G401 (cell line): ENCODE data around the gene RNU5B-1. TPM values are rescaled to one million over a fixed set of nuclear protein-coding genes. Genes with fewer than 3 reads are reported as not detected.
"Not testable (repeated sequence)": the region's sequence is repeated elsewhere in the genome, so short reads cannot be mapped to it uniquely, and the experiment has no call there.

Experiments used
- DNase-seq: peaks from one replicate; pipeline ENCODE4 v3.0.0-alpha.2; 2015; ENCODE audit warnings: low spot score
- in situ Hi-C: cut with HindIII; loops from 2 replicates; pipeline ENCODE4 v1.10.0; 2016; ENCODE audit warnings: low sequenced_read_pairs, mixed read lengths
- total RNA-seq: library from RNA; depleted of rRNA; stranded (reverse); fragments of >200 nt; shearing (Covaris generic); gene quantifications from 2 replicates; pipeline ENCODE4 v1.2.3, GENCODE V29; 2014; rRNA removed

The RNU5B-1 gene
- total RNA-seq, 1 experiment from 2014 or later: not detected

DNA sequence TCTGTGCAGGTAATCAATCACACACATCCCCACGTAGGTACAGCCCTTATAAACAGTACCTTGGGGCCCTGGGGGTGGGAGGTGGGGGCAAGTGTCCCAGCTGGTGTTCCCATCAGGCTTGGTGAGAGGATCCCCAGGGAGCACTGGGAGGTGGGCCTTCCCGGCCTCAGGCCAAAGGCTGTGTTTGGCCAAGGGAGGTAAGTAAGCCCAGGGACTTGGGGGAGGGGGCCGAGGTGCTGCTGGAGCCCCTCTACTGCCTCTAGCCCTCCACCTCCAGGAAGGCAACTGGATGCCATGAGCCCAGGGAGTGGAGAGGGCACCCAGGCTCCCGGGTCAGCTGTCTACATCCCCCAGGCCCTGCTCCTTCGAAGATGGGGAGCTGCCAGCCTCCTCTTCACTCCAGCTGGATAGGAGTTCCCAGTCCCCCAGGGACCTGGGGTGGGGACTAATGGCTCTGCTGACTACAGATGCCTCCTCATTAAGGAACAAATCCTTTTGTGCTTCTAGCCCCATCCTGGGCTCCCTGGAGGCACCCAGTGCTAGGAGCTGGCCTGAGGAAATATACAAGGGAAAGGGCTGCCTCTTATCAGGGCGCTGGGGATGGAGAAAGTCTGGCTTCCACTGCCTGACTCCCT lies 33.1 kb downstream of the RNU5B-1 start:
- DNase-seq: no peak
- in situ Hi-C loops: no loop called here

DNA sequence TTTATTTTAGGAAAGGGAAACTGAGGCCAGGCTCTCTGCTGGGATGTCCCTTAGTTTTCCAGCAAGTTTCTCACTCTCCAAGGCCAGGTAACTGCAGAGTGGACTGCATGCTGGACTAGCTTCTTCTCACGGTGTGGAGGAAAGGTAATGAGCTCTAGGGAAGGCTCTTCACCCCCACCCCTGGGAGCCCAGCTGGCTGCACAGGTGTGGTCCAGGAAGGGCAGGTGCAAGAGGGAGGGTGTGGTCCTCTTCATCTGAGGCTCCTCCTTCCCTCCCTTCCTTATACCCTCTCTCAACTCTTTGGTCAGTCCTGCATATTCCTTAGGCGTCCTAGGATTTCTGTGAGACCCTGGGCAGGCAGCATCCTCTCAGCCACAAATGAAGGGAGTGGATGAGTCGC lies 33.9 kb downstream of the RNU5B-1 start:
- in situ Hi-C loops: no loop called here
- no peak for DNase-seq

DNA sequence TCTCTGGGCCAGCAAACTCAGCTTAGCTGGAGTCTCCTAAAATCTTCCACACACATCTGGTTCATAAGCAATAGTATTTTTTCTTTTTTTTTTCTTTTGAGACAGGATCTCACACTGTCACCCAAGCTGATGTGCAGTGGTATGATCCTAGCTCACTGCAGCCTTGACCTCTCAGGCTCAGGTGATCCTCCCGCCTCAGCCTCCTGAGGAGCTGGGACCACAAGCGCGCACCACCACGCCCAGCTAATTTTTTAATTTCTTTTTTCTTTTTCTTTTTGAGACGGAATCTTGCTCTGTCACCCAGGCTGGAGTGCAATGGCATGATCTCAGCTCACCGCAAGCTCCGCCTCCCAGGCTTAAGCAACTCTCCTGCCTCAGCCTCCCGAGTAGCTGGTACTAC lies 34.3 kb downstream of the RNU5B-1 start:
- DNase-seq: no peak
- in situ Hi-C loops: no loop called here

DNA sequence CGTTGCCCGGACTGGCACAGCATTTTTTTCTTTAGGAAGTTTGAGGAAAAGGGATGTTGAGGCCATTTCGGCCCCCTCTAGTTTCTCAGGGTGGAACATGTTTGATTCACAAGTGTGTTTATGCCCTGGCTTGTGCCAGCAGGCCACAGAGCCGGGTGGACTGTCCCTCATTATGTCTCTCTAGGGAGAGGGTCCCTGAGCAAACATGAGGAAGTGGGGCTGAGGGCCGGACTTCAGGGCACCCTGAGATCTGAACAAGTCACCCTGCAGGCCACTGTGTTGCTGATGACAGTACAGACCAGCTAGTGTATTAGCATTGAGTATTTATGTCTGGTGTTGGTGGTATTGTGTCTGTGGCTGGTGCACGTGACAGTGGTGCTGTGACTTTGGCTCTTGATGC lies 34.9 kb downstream of the RNU5B-1 start:
- no peak for DNase-seq
- in situ Hi-C loops: no loop called here

DNA sequence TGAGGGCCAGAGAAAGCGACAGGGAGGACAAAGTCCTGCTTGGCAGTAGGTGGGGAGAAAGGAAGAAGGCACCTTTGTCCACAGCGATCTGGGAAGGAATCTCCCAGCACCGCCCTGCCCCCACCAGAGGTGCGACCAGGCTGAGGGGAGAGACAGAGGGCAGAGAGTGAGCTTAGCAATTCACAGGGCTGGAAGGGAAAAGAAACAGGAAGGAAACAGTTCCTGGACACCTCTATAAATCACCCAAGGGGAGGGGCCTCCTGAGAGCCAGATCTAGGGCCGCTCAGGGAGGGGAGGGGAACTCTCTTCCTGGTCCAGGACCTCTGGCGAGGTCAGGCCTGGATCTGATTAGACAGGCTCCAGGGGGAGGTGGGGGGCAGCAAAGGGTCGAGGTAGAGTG lies 35.4 kb downstream of the RNU5B-1 start:
- no peak for DNase-seq
- in situ Hi-C loops: no loop called here

DNA sequence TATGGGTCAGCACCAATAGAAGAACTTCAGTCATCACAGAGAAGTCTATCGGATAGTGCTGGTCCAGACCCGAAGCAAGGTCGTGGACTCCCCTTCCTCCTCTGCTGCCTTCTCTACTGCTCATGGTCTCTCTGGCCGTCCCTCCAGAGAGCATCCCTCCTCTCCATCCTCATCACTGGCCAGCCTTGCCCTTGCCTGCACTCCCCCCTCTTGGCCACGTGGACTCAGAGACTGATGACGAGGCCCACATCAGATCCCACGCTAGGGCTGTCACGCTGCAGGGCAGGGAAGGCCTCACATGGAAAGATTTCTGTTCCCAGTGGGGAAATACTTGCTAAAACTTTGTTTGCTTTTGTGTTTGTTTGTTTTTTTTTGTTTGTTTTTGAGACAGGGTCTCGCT lies 38.0 kb downstream of the RNU5B-1 start:
- DNase-seq: no peak
- in situ Hi-C loops: no loop called here

DNA sequence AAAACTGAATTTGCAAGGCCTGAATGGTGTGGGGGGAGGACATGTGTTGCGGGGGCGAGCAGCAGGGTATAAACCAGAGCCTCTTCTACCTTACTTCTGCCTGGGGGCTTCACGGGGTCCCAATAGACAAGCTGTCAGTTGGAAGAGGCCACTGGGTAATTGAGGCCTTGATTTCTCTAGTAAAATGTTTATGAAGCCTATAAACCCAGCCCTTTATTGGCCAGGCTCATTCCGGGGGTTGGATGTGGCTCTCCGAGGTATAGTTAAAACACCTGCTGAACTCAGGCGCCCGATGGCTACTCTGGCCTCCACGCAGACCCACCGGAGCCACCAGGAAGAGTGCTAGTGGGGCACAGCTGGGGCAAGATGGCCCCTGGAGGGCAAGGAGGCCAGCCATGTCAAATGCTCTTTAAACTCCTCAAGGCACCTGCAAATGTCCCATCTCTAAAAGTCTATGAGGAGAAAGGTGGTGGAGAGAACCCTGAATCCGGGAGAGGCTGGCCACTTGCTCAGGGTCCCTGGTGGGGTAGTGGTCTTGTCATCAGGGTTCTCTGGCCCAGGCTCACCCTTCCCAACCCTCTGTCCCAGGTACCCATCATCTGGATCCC lies 39.0 kb downstream of the RNU5B-1 start:
- DNase-seq: no peak
- in situ Hi-C loops: no loop called here

DNA sequence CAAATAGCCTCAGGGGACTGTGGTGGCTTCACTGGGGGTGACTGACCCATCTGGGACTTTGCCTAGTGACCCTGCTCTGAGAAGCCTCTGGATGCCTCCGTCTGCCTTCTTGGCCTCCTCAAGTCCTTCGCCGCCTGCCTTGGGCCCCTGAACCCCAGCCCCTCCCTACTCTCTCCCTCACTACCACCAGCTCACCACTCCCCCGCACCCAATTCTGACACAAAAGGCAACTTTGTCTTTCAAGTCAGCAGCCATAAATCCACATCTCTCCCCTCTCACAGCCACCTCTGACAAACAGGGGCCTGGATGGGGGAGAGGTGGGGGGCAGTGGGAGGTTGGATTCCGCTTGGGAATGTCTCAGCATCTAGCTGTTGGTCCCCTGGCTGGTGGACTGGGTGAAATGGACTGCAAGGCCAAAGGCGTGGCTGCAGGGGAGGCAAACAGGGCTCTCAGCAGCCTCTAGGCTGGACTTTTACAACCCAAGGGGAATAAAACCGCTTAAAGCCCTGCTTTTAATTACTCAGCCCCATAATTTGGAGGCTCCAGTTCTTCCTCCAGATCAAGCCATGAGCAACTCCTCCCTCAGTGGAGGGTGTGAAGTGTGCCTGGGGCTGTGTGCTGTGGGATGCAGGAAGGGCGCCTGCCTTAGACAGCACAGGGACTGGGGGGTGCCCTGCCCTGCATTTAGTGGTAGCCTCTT lies 39.9 kb downstream of the RNU5B-1 start:
- DNase-seq: no peak
- in situ Hi-C loops: no loop called here

DNA sequence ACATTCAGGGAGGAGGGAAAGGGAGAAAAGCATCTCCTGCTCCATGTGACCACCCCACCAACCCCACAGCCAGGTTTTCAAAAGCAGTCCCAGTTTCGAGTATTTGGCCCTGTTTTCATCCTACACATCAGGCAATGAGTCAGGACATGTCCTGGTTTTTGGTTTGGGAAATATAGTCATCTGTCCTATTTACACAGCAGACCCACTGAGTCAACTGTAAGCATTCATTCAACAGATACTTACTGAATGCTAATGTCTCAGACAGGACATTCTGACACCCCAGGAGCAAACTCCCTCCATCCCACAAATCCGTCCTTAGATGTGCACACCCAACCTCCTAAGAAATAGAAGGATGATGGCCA lies 40.4 kb downstream of the RNU5B-1 start:
- no peak for DNase-seq
- in situ Hi-C loops: no loop called here

DNA sequence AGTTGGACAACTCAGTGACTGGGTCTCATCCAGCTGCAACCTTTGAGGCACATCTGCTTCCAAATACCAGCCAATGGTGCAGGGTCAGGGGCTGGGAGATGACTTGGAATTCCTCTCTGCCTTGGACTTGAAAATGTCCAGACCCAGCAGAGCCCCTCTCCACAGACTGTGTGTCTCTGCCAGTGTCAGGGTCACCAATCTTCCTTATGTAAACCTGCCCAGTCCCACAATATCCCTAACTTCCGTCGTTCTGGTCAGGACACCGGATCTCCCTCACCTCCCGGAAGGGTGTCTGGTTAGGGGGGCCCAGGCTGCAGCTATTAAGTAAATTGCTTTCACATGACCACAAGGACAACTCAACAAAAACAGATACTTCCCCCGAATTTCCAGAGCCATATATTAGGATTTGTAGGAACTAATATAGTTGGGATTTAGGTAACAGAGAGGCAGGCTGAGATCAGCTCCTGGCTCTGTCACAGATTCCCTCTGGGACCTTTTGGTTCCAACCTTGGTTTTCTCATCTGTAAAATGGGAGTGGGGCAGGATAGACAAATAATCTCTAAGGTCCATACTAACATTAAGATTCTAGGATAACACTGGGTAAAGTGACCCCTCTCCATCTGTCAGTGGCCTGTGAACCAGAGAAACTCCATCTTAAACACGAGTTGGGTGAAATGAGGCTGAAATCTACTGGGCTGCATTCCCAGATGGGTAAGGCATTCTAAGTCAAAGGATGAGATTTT lies 42.5 kb downstream of the RNU5B-1 start:
- in situ Hi-C loops: no loop called here
- no peak for DNase-seq

DNA sequence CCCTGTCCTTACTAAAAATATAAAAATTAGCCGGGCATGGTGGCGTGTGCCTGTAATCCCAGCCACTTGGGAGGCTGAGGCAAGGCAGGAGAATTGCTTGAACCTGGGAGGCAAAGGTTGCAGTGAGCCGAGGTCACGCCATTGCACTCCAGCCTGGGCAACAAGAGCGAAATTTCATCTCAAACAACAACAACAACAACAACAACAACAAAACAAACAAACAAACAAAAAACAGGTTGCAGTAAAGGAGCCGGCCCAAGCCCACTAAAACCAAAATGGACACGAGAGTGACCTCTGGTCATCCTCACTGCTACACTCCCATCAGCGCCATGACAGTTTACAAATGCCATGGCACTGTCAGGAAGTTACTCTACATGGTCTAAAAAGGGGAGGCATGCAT lies 43.3 kb downstream of the RNU5B-1 start:
- in situ Hi-C loops, DNase-seq: not testable (repeated sequence)

DNA sequence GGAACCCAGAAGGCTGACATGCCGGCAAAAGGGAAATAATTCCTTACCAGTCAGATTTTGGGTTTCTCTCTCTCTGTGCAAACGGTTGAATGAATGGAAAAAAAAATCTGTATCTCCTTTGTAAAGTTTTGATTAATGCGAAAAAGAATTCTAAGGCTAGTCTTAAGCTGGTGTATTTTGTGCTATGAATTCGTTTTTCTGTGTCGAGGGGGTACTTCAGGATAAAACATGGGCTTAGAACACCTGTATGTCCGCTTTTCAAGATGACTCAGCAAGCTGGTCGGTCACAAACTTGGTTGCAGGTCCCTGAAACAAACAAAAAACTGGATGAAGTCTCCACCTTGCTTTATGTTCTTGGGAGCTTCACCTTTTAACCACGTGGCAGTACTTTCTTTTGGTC lies 44.9 kb downstream of the RNU5B-1 start:
- no peak for DNase-seq
- in situ Hi-C loops: no loop called here

DNA sequence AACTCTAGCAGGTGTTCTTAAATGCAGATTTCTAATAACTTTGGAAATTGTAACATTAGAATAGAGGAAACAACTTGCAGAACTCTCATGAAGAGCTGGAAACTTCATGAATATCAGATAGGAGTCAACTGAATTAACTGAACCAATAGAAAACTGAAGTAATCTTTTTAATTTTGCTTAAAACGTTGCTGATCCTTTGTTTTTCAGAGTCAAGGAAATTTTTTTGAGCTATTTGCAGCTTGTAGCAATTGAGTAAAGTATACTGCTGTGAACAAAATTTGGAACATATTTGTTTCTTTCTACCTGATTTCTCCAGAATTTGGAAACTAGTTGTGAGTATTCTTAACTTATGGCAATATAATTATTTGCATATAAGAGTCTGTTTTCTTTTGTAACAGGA lies 47.5 kb downstream of the RNU5B-1 start:
- DNase-seq, in situ Hi-C loops: not testable (repeated sequence)

Other genes with a start within 250 kb of the RNU5B-1 start
- not detected in 2 replicates for gene RASL12, start 236.7 kb upstream of the RNU5B-1 start, total RNA-seq
- gene KBTBD13, start 227.9 kb upstream of the RNU5B-1 start, total RNA-seq: 0.37 TPM in 1 of 2 replicates, not detected in the other
- gene UBAP1L, start 189.5 kb upstream of the RNU5B-1 start, total RNA-seq: 0.24 and 0.25 TPM in 2 replicates
- gene PDCD7, start 170.9 kb upstream of the RNU5B-1 start, total RNA-seq: 29.5 and 32.9 TPM in 2 replicates
- 29.8 and 34.3 TPM in 2 replicates for gene CLPX, start 119.3 kb upstream of the RNU5B-1 start, total RNA-seq
- not detected in 2 replicates for gene CILP, start 93.2 kb upstream of the RNU5B-1 start, total RNA-seq
- 6.2 and 6.3 TPM in 2 replicates for gene PARP16, start 17.8 kb upstream of the RNU5B-1 start, total RNA-seq
- gene RNU5A-1, start 8.6 kb upstream of the RNU5B-1 start, total RNA-seq: not detected in 2 replicates
- 7.9 and 20.1 TPM in 2 replicates for gene IGDCC3, start 73.3 kb downstream of the RNU5B-1 start, total RNA-seq
- gene IGDCC4, start 118.3 kb downstream of the RNU5B-1 start, total RNA-seq: 2.5 and 3.0 TPM in 2 replicates
- gene DPP8, start 213.0 kb downstream of the RNU5B-1 start, total RNA-seq: 13.6 and 15.4 TPM in 2 replicates
- gene HACD3, start 225.8 kb downstream of the RNU5B-1 start, total RNA-seq: 153 and 189 TPM in 2 replicates